Measurements from ENCODE around the gene PAMR1.

PAMR1 gene

GRCh38 chr11:35403765-35404387 is 121.5 kb downstream of the PAMR1 start:
- H3K4me3 ChIP-seq (ENCODE audit: control insufficient read depth, low read depth, low read length): no peak overlapping the region
- TF ChIP-seq CTCF (conservative IDR thresholded peaks at IDR 0.05; ENCODE audit: control insufficient read depth, insufficient read depth, low read depth, low read length): no peak

DNA sequence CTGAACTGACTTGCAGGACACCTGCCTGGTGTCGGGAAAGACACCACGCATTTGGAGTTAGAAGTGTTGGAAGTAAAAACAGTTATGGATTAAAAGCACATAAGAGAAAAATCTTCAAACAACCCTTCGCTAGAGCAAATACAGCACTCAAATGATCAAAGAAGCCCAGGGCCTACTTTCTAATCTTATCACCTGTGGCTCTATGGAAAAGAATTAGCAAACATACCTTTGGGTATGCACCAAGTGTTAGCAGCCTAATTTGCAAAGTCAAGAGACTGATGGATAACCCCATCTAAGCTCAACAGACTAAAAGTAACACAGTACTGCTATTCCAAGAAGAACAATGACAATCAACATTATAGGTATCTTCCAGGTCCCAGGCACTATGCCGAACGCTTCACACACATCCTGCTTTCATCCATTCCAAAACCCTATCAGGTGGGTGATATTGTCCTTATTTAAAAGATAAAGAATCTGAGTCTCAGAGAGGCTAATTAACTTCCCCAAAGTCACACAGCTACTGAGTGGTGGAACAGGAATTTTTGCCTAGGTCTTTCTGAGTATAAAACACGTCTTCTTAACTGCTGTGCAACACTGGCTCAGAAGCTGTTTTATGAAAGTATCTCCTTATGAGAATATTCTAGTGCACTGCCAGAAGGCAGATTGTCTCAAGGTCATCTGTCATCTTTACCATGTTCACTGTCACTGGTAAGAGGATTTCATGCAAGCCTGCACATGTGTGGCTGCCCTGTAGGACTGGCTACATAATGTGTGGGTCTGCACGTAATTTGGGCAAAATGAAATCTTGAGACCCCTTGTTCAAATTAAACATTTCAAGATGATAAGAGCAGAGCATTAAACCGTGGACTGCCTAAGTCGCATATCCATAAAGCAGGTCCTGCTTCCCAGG is 122.4 kb downstream of the PAMR1 start:
- no peak for TF ChIP-seq CTCF (conservative IDR thresholded peaks at IDR 0.05; ENCODE audit: control insufficient read depth, insufficient read depth, low read depth, low read length)
- no peak for DNase-seq (ENCODE audit: low read depth)
- no peak overlapping the region for H3K4me3 ChIP-seq (ENCODE audit: control insufficient read depth, low read depth, low read length)

More at GRCh38 chr11:35403765-35404387, 121.5 kb downstream of the PAMR1 start:
- no peak for DNase-seq (ENCODE audit: low read depth)

DNA sequence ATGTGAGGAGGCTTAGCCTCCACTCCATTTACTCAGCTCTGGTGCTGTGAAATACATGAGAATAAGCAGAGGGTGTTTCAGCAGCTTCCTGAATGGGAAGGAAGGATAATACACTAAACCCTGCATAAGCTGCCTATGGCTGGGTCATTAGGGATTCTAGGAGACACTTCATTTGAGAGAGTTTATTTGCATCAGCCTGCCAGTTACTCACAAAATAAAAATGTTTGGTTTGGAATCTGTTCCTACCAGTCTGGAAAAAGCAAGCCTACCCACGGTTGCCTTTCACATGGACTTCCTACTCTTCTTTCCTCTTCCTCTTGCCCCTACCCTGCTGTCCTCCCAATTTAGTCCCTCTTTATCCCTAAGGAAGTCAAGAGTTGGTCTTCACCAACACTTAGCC is 126.5 kb downstream of the PAMR1 start:
- H3K4me3 ChIP-seq (ENCODE audit: control insufficient read depth, low read depth, low read length): no peak overlapping the region
- TF ChIP-seq CTCF (conservative IDR thresholded peaks at IDR 0.05; ENCODE audit: control insufficient read depth, insufficient read depth, low read depth, low read length): no peak
- no peak for DNase-seq (ENCODE audit: low read depth)

DNA sequence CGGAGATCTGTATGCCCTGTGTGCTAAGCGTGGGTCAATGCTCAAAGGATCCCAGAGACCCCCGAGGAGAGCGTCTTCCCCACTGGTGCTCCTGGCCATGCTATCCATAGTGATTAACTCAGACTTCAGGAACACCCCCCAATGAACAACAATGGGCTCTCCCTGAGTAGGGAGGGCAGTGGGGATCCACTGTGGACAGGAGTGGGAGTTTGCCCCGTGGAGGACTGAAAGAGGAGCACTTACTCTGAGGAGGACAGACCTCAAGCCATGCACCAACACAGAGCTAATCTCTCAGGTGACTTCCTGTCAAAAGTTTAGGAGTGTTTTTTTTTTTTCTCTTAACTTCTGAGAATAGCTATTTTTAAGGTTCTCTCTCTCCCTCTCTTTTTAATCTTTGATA is 130.5 kb downstream of the PAMR1 start:
- no peak for TF ChIP-seq CTCF (conservative IDR thresholded peaks at IDR 0.05; ENCODE audit: control insufficient read depth, insufficient read depth, low read depth, low read length)
- DNase-seq (ENCODE audit: low read depth): no peak
- no peak overlapping the region for H3K4me3 ChIP-seq (ENCODE audit: control insufficient read depth, low read depth, low read length)

- H3K4me3 ChIP-seq (ENCODE audit: control insufficient read depth, low read depth, low read length): no peak overlapping the region
- DNase-seq (ENCODE audit: low read depth): peak; percentile 49
- no peak for TF ChIP-seq CTCF (conservative IDR thresholded peaks at IDR 0.05; ENCODE audit: control insufficient read depth, insufficient read depth, low read depth, low read length)
Observed at GRCh38 chr11:35393098-35393497, 132.3 kb downstream of the PAMR1 start.

DNA sequence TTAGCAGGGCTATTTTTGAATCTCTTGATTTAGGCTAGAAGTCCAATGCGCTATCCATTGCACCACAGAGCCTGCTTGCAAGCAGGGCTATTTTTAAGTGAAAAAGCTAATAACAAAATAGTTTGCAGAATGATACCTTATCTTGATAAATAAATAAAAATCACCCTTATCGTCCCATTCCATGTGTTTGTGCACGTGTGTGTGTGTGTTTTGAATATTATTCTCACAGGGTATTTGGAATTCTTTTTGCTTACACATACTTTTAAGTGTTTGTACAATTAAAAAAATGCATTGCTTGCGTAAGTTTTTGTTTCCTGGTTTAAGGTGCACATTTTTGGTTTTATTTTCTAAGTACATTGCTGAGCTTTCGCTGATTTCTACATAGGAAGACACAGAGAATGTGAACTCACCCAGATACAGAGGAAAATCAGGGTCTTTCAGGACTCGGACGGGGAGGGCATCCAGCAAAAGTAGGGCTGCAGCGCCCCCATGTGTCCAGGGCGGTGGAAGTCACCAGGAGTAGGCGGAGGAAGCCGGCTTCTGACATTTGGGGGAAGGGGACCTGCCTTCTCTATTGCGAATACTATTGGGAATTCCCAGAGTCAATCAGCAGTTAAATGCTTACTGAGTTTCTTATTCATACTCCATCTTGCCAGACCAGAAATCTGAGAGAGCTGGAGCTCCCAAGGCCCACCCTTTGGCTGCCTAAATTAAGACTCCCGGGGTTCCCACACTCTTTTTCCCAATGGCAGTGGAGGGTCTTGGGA is 133.3 kb downstream of the PAMR1 start:
- peak; percentile 80 for DNase-seq (ENCODE audit: low read depth)
- peak; percentile 82 for TF ChIP-seq CTCF (conservative IDR thresholded peaks at IDR 0.05; ENCODE audit: control insufficient read depth, insufficient read depth, low read depth, low read length)
- no peak overlapping the region for H3K4me3 ChIP-seq (ENCODE audit: control insufficient read depth, low read depth, low read length)
